ENCODE data around the gene FARP1. TPM values are rescaled to one million over a fixed set of nuclear protein-coding genes. Genes with fewer than 3 reads are reported as not detected.

FARP1 gene
- polyA plus RNA-seq, 1 of the 3 experiments (the other 2 are of a cell fraction) = 12.0 TPM

DNA sequence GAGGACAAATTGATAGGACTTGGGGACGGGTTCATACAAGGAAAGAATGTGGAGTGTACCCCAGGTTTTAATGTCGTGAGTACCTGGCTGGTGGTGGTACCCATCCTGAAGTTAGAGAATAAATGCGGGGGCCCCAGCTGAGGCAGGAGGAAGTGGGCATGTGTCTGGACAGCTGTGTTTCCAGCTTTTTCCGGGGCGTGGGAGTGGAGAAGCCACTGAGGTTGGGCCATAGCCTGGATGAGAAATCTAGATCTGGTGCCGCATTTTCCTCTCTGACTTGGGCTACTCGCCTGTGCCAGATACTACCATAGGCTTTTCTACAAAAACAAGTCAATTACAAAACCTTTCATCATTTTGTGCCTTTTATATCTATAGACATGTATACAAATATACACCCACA is 286.6 kb downstream of the FARP1 start:
- H2AFZ ChIP-seq (ENCODE audit: low read depth) = no peak overlapping the region
- H3K9me2 ChIP-seq = no peaks in the 10 kb centered on the region
- H3F3A ChIP-seq (replicated peaks; ENCODE audit: insufficient read depth) = no peaks in the 10 kb centered on the region
- H4K20me1 ChIP-seq (ENCODE audit: insufficient read depth) = no peaks in the 10 kb centered on the region
- H3K9ac ChIP-seq = no peak overlapping the region
- CTCF ChIA-PET = interaction anchor here (0.8 to 3.8 kb wide), 2 partner anchors 188 to 574 kb away, joined by 3 to 10 read pairs; no protein-coding TSS in a partner anchor
- no peak overlapping the region for H3K4me2 ChIP-seq
- peaks cover 0 to 7% of the 10 kb centered on the region in 2 experiments for H3K36me3 ChIP-seq (replicated peaks in 1 of 2; ENCODE audit: control insufficient read depth in 1 of 2, insufficient read depth in 2 of 2, low read length in 1 of 2)
- no peak for DNase-seq
- H3K27ac ChIP-seq (ENCODE audit: low read depth in 2 of 2, low read length in 1 of 2) = no peak overlapping the region
- POLR2A ChIA-PET = no interaction called here
- TF ChIP-seq, protein P1, sequence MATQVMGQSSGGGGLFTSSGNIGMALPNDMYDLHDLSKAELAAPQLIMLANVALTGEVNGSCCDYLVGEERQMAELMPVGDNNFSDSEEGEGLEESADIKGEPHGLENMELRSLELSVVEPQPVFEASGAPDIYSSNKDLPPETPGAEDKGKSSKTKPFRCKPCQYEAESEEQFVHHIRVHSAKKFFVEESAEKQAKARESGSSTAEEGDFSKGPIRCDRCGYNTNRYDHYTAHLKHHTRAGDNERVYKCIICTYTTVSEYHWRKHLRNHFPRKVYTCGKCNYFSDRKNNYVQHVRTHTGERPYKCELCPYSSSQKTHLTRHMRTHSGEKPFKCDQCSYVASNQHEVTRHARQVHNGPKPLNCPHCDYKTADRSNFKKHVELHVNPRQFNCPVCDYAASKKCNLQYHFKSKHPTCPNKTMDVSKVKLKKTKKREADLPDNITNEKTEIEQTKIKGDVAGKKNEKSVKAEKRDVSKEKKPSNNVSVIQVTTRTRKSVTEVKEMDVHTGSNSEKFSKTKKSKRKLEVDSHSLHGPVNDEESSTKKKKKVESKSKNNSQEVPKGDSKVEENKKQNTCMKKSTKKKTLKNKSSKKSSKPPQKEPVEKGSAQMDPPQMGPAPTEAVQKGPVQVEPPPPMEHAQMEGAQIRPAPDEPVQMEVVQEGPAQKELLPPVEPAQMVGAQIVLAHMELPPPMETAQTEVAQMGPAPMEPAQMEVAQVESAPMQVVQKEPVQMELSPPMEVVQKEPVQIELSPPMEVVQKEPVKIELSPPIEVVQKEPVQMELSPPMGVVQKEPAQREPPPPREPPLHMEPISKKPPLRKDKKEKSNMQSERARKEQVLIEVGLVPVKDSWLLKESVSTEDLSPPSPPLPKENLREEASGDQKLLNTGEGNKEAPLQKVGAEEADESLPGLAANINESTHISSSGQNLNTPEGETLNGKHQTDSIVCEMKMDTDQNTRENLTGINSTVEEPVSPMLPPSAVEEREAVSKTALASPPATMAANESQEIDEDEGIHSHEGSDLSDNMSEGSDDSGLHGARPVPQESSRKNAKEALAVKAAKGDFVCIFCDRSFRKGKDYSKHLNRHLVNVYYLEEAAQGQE (IDR thresholded peaks at IDR 0.05; ENCODE audit: low read depth, low read length) = no peak
- TF ChIP-seq, protein P2, sequence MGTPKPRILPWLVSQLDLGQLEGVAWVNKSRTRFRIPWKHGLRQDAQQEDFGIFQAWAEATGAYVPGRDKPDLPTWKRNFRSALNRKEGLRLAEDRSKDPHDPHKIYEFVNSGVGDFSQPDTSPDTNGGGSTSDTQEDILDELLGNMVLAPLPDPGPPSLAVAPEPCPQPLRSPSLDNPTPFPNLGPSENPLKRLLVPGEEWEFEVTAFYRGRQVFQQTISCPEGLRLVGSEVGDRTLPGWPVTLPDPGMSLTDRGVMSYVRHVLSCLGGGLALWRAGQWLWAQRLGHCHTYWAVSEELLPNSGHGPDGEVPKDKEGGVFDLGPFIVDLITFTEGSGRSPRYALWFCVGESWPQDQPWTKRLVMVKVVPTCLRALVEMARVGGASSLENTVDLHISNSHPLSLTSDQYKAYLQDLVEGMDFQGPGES (IDR thresholded peaks at IDR 0.05; ENCODE audit: low read depth, low read length) = no peak
- TF ChIP-seq POLR2AphosphoS5 (IDR thresholded peaks at IDR 0.05; ENCODE audit: low read depth, low read length) = no peak
- TF ChIP-seq, protein P3, sequence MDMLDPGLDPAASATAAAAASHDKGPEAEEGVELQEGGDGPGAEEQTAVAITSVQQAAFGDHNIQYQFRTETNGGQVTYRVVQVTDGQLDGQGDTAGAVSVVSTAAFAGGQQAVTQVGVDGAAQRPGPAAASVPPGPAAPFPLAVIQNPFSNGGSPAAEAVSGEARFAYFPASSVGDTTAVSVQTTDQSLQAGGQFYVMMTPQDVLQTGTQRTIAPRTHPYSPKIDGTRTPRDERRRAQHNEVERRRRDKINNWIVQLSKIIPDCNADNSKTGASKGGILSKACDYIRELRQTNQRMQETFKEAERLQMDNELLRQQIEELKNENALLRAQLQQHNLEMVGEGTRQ (IDR thresholded peaks at IDR 0.05; ENCODE audit: borderline replicate concordance, low read depth, low read length) = no peak
- TF ChIP-seq NRF1 (IDR thresholded peaks at IDR 0.05; ENCODE audit: low read depth, low read length) = no peak
- TF ChIP-seq FOXJ3 (CRISPR knock-in tag; IDR thresholded peaks at IDR 0.05) = no peak
- TF ChIP-seq EZH2phosphoT487 (IDR thresholded peaks at IDR 0.05; ENCODE audit: borderline replicate concordance, low read depth) = no peak
- TF ChIP-seq SMC3 (IDR thresholded peaks at IDR 0.05; ENCODE audit: low read depth, low read length) = no peak
- TF ChIP-seq RCOR1 (IDR thresholded peaks at IDR 0.05; ENCODE audit: low read length) = no peak
- no peak for TF ChIP-seq RFX5 (IDR thresholded peaks at IDR 0.05; ENCODE audit: low read length)
- TF ChIP-seq TCF12 (IDR thresholded peaks at IDR 0.05) = no peak
- TF ChIP-seq, protein P4, sequence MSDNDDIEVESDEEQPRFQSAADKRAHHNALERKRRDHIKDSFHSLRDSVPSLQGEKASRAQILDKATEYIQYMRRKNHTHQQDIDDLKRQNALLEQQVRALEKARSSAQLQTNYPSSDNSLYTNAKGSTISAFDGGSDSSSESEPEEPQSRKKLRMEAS (IDR thresholded peaks at IDR 0.05; ENCODE audit: low read depth) = no peak
- no peak for TF ChIP-seq TAF1 (IDR thresholded peaks at IDR 0.05; ENCODE audit: borderline replicate concordance, low read depth, low read length)
- no peak for TF ChIP-seq GATA2 (CRISPR knock-in tag; IDR thresholded peaks at IDR 0.05)
- TF ChIP-seq FOSL2 (IDR thresholded peaks at IDR 0.05; ENCODE audit: borderline replicate concordance, low read depth) = no peak
- TF ChIP-seq, protein P5, sequence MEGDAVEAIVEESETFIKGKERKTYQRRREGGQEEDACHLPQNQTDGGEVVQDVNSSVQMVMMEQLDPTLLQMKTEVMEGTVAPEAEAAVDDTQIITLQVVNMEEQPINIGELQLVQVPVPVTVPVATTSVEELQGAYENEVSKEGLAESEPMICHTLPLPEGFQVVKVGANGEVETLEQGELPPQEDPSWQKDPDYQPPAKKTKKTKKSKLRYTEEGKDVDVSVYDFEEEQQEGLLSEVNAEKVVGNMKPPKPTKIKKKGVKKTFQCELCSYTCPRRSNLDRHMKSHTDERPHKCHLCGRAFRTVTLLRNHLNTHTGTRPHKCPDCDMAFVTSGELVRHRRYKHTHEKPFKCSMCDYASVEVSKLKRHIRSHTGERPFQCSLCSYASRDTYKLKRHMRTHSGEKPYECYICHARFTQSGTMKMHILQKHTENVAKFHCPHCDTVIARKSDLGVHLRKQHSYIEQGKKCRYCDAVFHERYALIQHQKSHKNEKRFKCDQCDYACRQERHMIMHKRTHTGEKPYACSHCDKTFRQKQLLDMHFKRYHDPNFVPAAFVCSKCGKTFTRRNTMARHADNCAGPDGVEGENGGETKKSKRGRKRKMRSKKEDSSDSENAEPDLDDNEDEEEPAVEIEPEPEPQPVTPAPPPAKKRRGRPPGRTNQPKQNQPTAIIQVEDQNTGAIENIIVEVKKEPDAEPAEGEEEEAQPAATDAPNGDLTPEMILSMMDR (IDR thresholded peaks at IDR 0.05) = no peak
- no peak for TF ChIP-seq ELF1 (IDR thresholded peaks at IDR 0.05)
- no peak for TF ChIP-seq CHD2 (IDR thresholded peaks at IDR 0.05; ENCODE audit: low read length, partially characterized antibody)
- TF ChIP-seq, protein P6, sequence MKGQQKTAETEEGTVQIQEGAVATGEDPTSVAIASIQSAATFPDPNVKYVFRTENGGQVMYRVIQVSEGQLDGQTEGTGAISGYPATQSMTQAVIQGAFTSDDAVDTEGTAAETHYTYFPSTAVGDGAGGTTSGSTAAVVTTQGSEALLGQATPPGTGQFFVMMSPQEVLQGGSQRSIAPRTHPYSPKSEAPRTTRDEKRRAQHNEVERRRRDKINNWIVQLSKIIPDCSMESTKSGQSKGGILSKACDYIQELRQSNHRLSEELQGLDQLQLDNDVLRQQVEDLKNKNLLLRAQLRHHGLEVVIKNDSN (IDR thresholded peaks at IDR 0.05; ENCODE audit: borderline replicate concordance, low read depth) = no peak
- H3K9me3 ChIP-seq = no peaks in the 10 kb centered on the region
- H3K4me1 ChIP-seq (ENCODE audit: control insufficient read depth in 1 of 2, insufficient read depth in 2 of 2, low read depth in 1 of 2, low read length in 1 of 2) = no peaks in the 10 kb centered on the region
- no peaks in the 10 kb centered on the region for H3K79me2 ChIP-seq (ENCODE audit: insufficient read depth)
- 88% methylated on average over 7 of the region's 7 CpGs for WGBS (ENCODE audit: low lambda C conversion rate)
- H3K27me3 ChIP-seq (ENCODE audit: insufficient read depth) = no peaks in the 10 kb centered on the region
- no peak overlapping the region for H3K4me3 ChIP-seq (ENCODE audit: low read depth in 2 of 2, low read length in 1 of 2)
